A549 treated with AZD2906 at 1 μM for 4 hours (cell line): ENCODE results near the gene GARRE1. TPM values are rescaled to one million over a fixed set of nuclear protein-coding genes. Genes with fewer than 3 reads are reported as not detected.

Source experiments
- total RNA-seq: library from RNA; stranded (reverse); fragments of 200-300 nt; extraction: Qiagen RNA extraction; gene quantifications from 5 replicates; pipeline ENCODE4 v1.2.3, GENCODE V29; 2022

GARRE1 gene, protein sequence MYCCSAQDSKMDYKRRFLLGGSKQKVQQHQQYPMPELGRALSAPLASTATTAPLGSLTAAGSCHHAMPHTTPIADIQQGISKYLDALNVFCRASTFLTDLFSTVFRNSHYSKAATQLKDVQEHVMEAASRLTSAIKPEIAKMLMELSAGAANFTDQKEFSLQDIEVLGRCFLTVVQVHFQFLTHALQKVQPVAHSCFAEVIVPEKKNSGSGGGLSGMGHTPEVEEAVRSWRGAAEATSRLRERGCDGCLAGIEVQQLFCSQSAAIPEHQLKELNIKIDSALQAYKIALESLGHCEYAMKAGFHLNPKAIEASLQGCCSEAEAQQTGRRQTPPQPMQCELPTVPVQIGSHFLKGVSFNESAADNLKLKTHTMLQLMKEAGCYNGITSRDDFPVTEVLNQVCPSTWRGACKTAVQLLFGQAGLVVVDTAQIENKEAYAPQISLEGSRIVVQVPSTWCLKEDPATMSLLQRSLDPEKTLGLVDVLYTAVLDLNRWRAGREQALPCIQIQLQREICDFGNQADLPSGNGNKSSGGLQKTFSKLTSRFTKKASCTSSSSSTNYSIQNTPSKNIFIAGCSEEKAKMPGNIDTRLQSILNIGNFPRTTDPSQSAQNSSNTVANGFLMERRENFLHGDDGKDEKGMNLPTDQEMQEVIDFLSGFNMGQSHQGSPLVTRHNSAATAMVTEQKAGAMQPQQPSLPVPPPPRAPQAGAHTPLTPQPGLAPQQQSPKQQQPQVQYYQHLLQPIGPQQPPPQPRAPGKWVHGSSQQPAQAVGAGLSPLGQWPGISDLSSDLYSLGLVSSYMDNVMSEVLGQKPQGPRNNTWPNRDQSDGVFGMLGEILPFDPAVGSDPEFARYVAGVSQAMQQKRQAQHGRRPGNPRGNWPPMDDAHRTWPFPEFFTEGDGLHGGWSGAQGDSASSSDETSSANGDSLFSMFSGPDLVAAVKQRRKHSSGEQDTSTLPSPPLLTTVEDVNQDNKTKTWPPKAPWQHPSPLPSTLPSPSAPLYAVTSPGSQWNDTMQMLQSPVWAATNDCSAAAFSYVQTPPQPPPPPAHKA (N-terminal part only)
- total RNA-seq: 10.4 to 13.2 TPM (median 12.6 TPM) in 5 replicates

DNA sequence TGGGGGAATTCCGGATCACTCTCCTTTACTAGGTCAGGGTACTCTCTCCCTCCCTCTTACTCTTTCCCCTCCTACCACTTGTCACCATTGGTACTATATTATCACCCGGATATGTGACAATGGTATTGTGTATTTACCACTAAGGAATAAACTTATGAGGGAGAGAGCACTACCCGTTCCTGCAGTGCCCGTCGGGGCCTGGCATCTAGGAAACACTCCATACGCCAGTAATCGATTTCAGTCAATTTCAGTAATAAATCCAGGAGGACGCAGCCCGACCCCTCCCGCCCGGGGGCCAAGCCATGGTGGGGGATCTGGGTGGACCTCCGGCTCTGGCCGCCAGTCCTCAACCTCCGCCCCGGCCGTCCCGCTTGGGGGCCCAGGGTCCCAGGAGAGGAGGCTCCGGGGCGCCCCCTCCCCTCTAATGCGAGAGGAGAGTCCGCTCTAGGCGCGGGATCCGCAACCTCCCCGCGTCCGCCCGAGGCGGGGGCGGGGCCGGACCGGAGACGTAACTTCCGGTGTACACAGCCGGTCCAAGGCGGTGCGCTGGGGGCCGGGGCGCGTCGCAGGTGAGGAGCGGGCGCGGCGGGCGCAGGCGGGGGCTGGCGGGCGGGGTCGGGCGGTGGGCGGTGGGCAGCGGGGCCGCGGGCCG is at the start of gene GARRE1:
Gene GARRE1, plus strand, starts transcription at position 509 of the 652 bp plus-strand sequence. CDS start 45,920 bp downstream, outside the sequence.

Other genes with a start within 250 kb of the GARRE1 start
- gene LSM14A, start 82.0 kb upstream of the GARRE1 start, total RNA-seq: 191 to 334 TPM (median 235 TPM) in 5 replicates
- 651 to 723 TPM (median 699 TPM) in 5 replicates for gene GPI, start 110.6 kb downstream of the GARRE1 start, total RNA-seq
- 26.3 to 37.2 TPM (median 35.5 TPM) in 5 replicates for gene PDCD2L, start 149.8 kb downstream of the GARRE1 start, total RNA-seq
- gene UBA2, start 173.8 kb downstream of the GARRE1 start, total RNA-seq: 224 to 378 TPM (median 234 TPM) in 5 replicates
- gene WTIP, start 227.2 kb downstream of the GARRE1 start, total RNA-seq: 23.6 to 38.2 TPM (median 35.0 TPM) in 5 replicates